PC-9 (cell line): Measurements from ENCODE around the gene RPS15. TPM values are rescaled to one million over a fixed set of nuclear protein-coding genes. Genes with fewer than 3 reads are reported as not detected.

Experiments
- BruUV-seq: library from RNA; stranded (reverse); fragments of 400-500 nt; replicated peaks from 2 replicates; lab custom pipeline; 2021; lab: Mats Ljungman, UMichigan
- CTCF ChIA-PET: fragments of 300-600 bp; sonication (Branson Sonifier 250); formaldehyde crosslinking; loops from one replicate; lab custom pipeline; 2022; ENCODE audit warnings: antibody characterized with exemption; lab: Charles Lee
- POLR2A ChIA-PET: fragments of 300-600 bp; sonication (Branson Sonifier 250); formaldehyde crosslinking; loops from one replicate; lab custom pipeline; 2022; ENCODE audit warnings: antibody characterized with exemption; ENCODE audit not compliant: unreplicated experiment; lab: Charles Lee
- DNase-seq, 2 experiments: peaks; one replicate each; pipeline versions ENCODE4 v3.0.0 to v3.0.0-alpha.2; 2015 to 2022; ENCODE audit warnings: mixed read lengths in 1 of 2
- H2AFZ ChIP-seq: fragments of 200-600 bp; sonication (generic); 2 replicates; pipeline ENCODE4 v1.8.1; 2017; ENCODE audit warnings: antibody characterized with exemption
- H3F3A ChIP-seq: fragments of 200-600 bp; sonication (generic); 2 replicates; pipeline ENCODE4 v1.8.1; 2017; ENCODE audit warnings: antibody characterized with exemption, mild to moderate bottlenecking, low read depth; ENCODE audit not compliant: insufficient read depth
- H3K27ac ChIP-seq: fragments of 200-600 bp; sonication (generic); 2 replicates; pipeline ENCODE4 v1.6.1; 2016; ENCODE audit warnings: mixed run types
- H3K27me3 ChIP-seq: fragments of 200-600 bp; sonication (generic); 2 replicates; pipeline ENCODE4 v1.6.1; 2016; ENCODE audit warnings: low read depth, mixed run types; ENCODE audit not compliant: insufficient read depth
- H3K36me3 ChIP-seq: fragments of 200-600 bp; sonication (generic); 2 replicates; pipeline ENCODE4 v1.6.1; 2016; ENCODE audit warnings: low read depth, mixed run types
- H3K4me1 ChIP-seq: fragments of 200-600 bp; sonication (generic); replicated peaks from 2 replicates; pipeline ENCODE4 v1.6.1; 2016; ENCODE audit warnings: mixed run types; ENCODE audit not compliant: insufficient read depth
- H3K4me2 ChIP-seq: fragments of 200-600 bp; sonication (generic); 2 replicates; pipeline ENCODE4 v1.6.1; 2017; ENCODE audit warnings: mixed run types
- H3K4me3 ChIP-seq: fragments of 200-600 bp; sonication (generic); 2 replicates; pipeline ENCODE4 v1.6.1; 2016; ENCODE audit warnings: mixed run types
- H3K79me2 ChIP-seq: fragments of 200-600 bp; sonication (generic); 2 replicates; pipeline ENCODE4 v1.6.1; 2017; ENCODE audit warnings: low read depth, mixed run types
- H3K9me2 ChIP-seq: fragments of 200-600 bp; sonication (generic); 2 replicates; pipeline ENCODE4 v1.8.1; 2017; ENCODE audit warnings: mild to moderate bottlenecking; ENCODE audit not compliant: insufficient read depth
- H3K9me3 ChIP-seq: fragments of 200-600 bp; sonication (generic); 2 replicates; pipeline ENCODE4 v1.8.1; 2016; ENCODE audit warnings: low read depth; ENCODE audit not compliant: insufficient read depth
- H4K20me1 ChIP-seq: fragments of 200-600 bp; sonication (generic); 2 replicates; pipeline ENCODE4 v1.8.1; 2017; ENCODE audit not compliant: insufficient read depth
- EZH2 ChIP-seq: fragments of 200-600 bp; sonication (generic); IDR thresholded peaks from 2 replicates; pipeline ENCODE4 v1.8.0; 2017; ENCODE audit warnings: antibody characterized with exemption, low read depth
- intact Hi-C: fragments of 100-400 bp; cut with micrococcal nuclease; formaldehyde crosslinking; loops from one replicate; pipeline ENCODE4 v1.10.0; 2022; ENCODE audit not compliant: unreplicated experiment
- total RNA-seq: library from RNA; stranded (reverse); gene quantifications from 2 replicates; pipeline ENCODE4 v1.2.3, GENCODE V29; 2021
- TF ChIP-seq, protein P1 (sequence below): fragments of 200-600 bp; sonication (generic); conservative IDR thresholded peaks from 2 replicates; pipeline ENCODE4 v1.6.1; 2017; ENCODE audit warnings: mixed run types, antibody characterized with exemption, mild to moderate bottlenecking, moderate library complexity

Gene RPS15
- total RNA-seq, 1 experiment from 2014 or later = 967 TPM

DNA sequence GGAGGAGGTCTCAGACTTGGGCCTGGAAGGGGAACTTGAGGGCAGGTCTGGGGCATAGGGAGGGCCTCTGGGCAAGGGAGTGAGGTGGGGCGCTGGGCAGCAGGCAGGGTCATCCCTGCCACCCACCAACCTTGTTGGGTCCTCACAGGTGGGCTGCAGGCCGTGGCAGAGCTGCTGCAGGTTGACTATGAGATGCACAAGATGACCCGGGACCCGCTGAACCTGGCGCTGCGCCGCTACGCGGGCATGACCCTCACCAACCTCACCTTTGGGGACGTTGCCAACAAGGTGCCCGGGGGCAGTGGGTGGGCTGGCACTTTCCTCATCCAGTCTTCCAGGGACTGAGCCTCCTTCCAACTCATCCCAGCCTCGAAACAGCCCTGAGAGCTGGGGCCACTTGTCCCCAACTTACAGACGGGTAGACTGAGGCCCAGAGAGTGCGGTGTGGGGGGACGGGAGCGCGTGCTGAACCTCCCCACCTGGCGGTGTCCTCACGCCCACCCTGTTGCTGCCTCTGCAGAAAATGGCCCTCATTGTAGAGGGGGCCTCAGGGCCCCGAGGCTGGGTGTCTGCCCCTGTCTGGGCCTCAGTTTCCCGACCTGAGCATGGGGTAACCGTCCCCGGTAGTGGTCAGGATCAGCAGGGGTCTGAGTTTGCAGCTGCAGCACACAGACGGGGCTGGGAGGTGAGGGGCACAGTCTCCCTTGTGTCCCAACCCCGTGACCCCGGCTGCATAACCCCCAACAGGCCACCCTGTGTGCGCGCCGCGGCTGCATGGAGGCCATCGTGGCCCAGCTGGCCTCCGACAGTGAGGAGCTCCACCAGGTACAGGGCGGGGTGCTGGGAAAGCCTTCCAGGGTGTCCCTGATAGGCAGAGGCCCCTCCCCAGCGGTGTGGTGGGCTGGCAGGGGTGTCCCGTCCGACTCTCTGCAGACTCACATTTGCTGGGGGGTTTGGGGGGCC, 22.1 kb downstream of the RPS15 start:
- no TSS peak for BruUV-seq
- TF ChIP-seq, protein P1, sequence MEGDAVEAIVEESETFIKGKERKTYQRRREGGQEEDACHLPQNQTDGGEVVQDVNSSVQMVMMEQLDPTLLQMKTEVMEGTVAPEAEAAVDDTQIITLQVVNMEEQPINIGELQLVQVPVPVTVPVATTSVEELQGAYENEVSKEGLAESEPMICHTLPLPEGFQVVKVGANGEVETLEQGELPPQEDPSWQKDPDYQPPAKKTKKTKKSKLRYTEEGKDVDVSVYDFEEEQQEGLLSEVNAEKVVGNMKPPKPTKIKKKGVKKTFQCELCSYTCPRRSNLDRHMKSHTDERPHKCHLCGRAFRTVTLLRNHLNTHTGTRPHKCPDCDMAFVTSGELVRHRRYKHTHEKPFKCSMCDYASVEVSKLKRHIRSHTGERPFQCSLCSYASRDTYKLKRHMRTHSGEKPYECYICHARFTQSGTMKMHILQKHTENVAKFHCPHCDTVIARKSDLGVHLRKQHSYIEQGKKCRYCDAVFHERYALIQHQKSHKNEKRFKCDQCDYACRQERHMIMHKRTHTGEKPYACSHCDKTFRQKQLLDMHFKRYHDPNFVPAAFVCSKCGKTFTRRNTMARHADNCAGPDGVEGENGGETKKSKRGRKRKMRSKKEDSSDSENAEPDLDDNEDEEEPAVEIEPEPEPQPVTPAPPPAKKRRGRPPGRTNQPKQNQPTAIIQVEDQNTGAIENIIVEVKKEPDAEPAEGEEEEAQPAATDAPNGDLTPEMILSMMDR = no peak
- no peak for TF ChIP-seq EZH2
- no peaks in the 10 kb centered on the region for H3K27me3 ChIP-seq
- no peaks in the 10 kb centered on the region for H4K20me1 ChIP-seq
- H3K4me2 ChIP-seq = no peak overlapping the region
- no peaks in the 10 kb centered on the region for H3K79me2 ChIP-seq
- H2AFZ ChIP-seq = no peak overlapping the region
- POLR2A ChIA-PET = no interaction called here
- H3K27ac ChIP-seq = no peak overlapping the region
- no peaks in the 10 kb centered on the region for H3K9me2 ChIP-seq
- H3K9me3 ChIP-seq = no peaks in the 10 kb centered on the region
- intact Hi-C loops = no loop called here
- no peaks in the 10 kb centered on the region for H3K4me1 ChIP-seq
- no peak for DNase-seq
- CTCF ChIA-PET = no interaction called here
- no peaks in the 10 kb centered on the region for H3K36me3 ChIP-seq
- H3F3A ChIP-seq = no peaks in the 10 kb centered on the region
- H3K4me3 ChIP-seq = no peak overlapping the region

DNA sequence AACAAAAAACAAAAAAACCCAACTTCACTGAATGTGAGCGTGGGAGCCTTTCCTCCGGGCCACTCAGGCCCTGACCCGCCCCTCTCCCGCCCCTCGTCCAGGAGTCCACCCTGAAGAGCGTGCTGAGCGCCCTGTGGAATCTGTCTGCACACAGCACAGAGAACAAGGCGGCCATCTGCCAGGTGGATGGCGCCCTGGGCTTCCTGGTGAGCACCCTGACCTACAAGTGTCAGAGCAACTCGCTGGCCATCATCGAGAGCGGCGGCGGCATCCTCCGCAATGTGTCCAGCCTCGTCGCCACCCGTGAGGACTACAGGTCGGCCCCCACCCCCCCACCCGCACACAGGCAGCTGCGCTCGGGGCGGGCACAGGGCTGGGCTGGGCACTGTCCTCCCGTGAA, 23.7 kb downstream of the RPS15 start:
- H3K27ac ChIP-seq = no peak overlapping the region
- no peaks in the 10 kb centered on the region for H3K27me3 ChIP-seq
- no peaks in the 10 kb centered on the region for H3K36me3 ChIP-seq
- H2AFZ ChIP-seq = no peak overlapping the region
- no peak for DNase-seq
- no peak overlapping the region for H3K4me3 ChIP-seq
- no peaks in the 10 kb centered on the region for H3K9me3 ChIP-seq
- H3K9me2 ChIP-seq = no peaks in the 10 kb centered on the region
- no TSS peak for BruUV-seq
- H3K79me2 ChIP-seq = no peaks in the 10 kb centered on the region
- H3F3A ChIP-seq = no peaks in the 10 kb centered on the region
- intact Hi-C loops = no loop called here
- POLR2A ChIA-PET = no interaction called here
- H3K4me1 ChIP-seq = no peaks in the 10 kb centered on the region
- CTCF ChIA-PET = no interaction called here
- TF ChIP-seq, protein P1 = no peak
- TF ChIP-seq EZH2 = no peak
- H3K4me2 ChIP-seq = no peak overlapping the region
- no peaks in the 10 kb centered on the region for H4K20me1 ChIP-seq

DNA sequence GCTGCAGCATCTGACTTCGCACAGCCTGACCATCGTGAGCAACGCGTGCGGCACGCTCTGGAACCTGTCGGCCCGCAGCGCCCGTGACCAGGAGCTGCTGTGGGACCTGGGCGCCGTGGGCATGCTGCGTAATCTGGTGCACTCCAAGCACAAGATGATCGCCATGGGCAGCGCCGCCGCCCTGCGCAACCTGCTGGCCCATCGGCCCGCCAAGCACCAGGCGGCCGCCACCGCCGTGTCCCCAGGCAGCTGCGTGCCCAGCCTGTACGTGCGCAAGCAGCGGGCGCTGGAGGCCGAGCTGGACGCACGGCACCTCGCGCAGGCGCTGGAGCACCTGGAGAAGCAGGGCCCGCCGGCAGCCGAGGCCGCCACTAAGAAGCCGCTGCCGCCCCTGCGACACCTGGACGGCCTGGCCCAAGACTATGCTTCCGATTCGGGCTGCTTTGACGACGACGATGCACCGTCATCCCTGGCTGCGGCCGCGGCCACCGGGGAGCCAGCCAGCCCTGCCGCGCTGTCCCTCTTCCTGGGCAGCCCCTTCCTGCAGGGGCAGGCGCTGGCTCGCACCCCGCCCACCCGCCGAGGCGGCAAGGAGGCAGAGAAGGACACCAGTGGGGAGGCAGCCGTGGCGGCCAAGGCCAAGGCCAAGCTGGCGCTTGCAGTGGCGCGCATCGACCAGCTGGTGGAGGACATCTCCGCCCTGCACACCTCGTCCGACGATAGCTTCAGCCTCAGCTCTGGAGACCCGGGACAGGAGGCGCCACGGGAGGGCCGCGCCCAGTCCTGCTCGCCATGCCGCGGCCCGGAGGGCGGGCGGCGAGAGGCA, 27.2 kb downstream of the RPS15 start:
- CTCF ChIA-PET = no interaction called here
- no peak for TF ChIP-seq EZH2
- TF ChIP-seq, protein P1 = no peak
- Histone ChIP-seq H3K9me3 (no peaks in the 10 kb centered on the region), H3K79me2 (no peaks in the 10 kb centered on the region), H3F3A (no peaks in the 10 kb centered on the region), H3K4me2 (no peak overlapping the region), H3K27me3 (no peaks in the 10 kb centered on the region), H3K4me3 (no peak overlapping the region), H3K4me1 (no peaks in the 10 kb centered on the region), H3K27ac (no peak overlapping the region), H3K9me2 (no peaks in the 10 kb centered on the region), H2AFZ (no peak overlapping the region), H3K36me3 (no peaks in the 10 kb centered on the region), H4K20me1 (no peaks in the 10 kb centered on the region; the same call in 1 of the 2 replicates)
- POLR2A ChIA-PET = no interaction called here
- no TSS peak for BruUV-seq
- no peak for DNase-seq
- intact Hi-C loops = no loop called here
